ENCODE measurements around the gene OXT. TPM values are rescaled to one million over a fixed set of nuclear protein-coding genes. Genes with fewer than 3 reads are reported as not detected.

The OXT gene
- total and polyA plus RNA-seq, 2 of the 13 experiments (the other 11 are each of a cell fraction or from before 2014, with no cell fraction given), result not detected

DNA sequence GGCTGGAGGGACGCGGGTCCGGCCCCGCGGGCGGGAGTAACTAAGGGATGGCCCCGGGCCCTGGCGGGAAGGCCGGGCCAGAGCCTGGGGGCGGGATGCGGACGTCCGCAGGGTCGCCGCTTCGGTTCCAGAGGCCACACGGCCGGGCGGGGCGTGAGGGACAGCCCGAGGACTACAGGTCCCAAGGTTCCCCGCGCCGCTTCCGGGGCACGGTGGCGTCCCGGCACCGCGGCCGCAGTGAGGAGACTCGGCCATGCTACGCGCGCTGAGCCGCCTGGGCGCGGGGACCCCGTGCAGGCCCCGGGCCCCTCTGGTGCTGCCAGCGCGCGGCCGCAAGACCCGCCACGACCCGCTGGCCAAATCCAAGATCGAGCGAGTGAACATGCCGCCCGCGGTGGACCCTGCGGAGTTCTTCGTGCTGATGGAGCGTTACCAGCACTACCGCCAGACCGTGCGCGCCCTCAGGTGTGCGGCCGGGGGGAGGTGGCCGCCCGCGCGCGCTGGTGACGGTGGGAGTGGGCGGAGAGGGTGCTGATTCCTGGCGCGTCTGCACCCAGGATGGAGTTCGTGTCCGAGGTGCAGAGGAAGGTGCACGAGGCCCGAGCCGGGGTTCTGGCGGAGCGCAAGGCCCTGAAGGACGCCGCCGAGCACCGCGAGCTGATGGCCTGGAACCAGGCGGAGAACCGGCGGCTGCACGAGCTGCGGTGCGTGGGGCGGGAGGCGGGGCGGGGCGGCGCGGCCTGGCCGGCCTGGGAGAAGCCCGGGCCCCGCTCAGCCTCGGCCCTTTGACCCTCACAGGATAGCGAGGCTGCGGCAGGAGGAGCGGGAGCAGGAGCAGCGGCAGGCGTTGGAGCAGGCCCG lies 25.4 kb upstream of the OXT start, which contains the start of gene MRPS26 (continued):
- TF ChIP-seq ZNF569 (CRISPR knock-in tag; IDR thresholded peaks at IDR 0.05; ENCODE audit: borderline replicate concordance) (no peak), ZNF891 (CRISPR knock-in tag; IDR thresholded peaks at IDR 0.05) (peak; percentile 88), SPEN (CRISPR knock-in tag; IDR thresholded peaks at IDR 0.05; ENCODE audit: low read depth) (peak; percentile 96), RARG (CRISPR knock-in tag; IDR thresholded peaks at IDR 0.05; ENCODE audit: low read depth) (no peak; the same call in 1 of the 2 replicates), ZNF558 (CRISPR knock-in tag; IDR thresholded peaks at IDR 0.05; ENCODE audit: borderline replicate concordance) (peak; percentile 96; the same call in 1 of the 2 replicates), ZMYM2 (CRISPR knock-in tag; IDR thresholded peaks at IDR 0.05) (0 out of 2 replicates have a peak, but pooled peaks have one; percentile 7), POLR2AphosphoS5 (IDR thresholded peaks at IDR 0.05; ENCODE audit: low read depth, low read length) (peak; percentile 90), FOXA1 (IDR thresholded peaks at IDR 0.05) (no peak), FOXA1 (CRISPR knock-in tag; IDR thresholded peaks at IDR 0.05) (peak; percentile 45; the same call in 1 of the 2 replicates), KMT2B (CRISPR knock-in tag; IDR thresholded peaks at IDR 0.05) (peak; percentile 90), IKZF4 (CRISPR knock-in tag; IDR thresholded peaks at IDR 0.05; ENCODE audit: borderline replicate concordance, low read depth, not compliant biosample characterization) (peak; percentile 99), ZMYM3 (CRISPR knock-in tag; IDR thresholded peaks at IDR 0.05) (no peak), ZNF652 (CRISPR knock-in tag; IDR thresholded peaks at IDR 0.05; ENCODE audit: borderline replicate concordance, low read depth) (no peak; the same call in 1 of the 2 replicates), ZKSCAN5 (CRISPR knock-in tag; IDR thresholded peaks at IDR 0.05) (peak; percentile 51; the same call in 1 of the 2 replicates), HNRNPH1 (optimal IDR thresholded peaks at IDR 0.05; ENCODE audit: low read depth, low read length) (peak; percentile 37), KLF13 (CRISPR knock-in tag; IDR thresholded peaks at IDR 0.05) (0 out of 2 replicates have a peak, but pooled peaks have one; percentile 30), ZNF75D (CRISPR knock-in tag; IDR thresholded peaks at IDR 0.05; ENCODE audit: borderline replicate concordance) (no peak; the same call in 1 of the 2 replicates), BHLHE40 (IDR thresholded peaks at IDR 0.05; ENCODE audit: low read length) (no peak), ZNF567 (CRISPR knock-in tag; IDR thresholded peaks at IDR 0.05; ENCODE audit: borderline replicate concordance) (peak; percentile 76), ZNF282 (IDR thresholded peaks at IDR 0.05; ENCODE audit: partially characterized antibody) (no peak), REL (CRISPR knock-in tag; conservative IDR thresholded peaks at IDR 0.05) (peak; percentile 88)
- TF ChIP-seq, protein P1, sequence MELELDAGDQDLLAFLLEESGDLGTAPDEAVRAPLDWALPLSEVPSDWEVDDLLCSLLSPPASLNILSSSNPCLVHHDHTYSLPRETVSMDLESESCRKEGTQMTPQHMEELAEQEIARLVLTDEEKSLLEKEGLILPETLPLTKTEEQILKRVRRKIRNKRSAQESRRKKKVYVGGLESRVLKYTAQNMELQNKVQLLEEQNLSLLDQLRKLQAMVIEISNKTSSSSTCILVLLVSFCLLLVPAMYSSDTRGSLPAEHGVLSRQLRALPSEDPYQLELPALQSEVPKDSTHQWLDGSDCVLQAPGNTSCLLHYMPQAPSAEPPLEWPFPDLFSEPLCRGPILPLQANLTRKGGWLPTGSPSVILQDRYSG (CRISPR knock-in tag; IDR thresholded peaks at IDR 0.05), result no peak; the same call in 1 of the 2 replicates
- TF ChIP-seq, protein P2, sequence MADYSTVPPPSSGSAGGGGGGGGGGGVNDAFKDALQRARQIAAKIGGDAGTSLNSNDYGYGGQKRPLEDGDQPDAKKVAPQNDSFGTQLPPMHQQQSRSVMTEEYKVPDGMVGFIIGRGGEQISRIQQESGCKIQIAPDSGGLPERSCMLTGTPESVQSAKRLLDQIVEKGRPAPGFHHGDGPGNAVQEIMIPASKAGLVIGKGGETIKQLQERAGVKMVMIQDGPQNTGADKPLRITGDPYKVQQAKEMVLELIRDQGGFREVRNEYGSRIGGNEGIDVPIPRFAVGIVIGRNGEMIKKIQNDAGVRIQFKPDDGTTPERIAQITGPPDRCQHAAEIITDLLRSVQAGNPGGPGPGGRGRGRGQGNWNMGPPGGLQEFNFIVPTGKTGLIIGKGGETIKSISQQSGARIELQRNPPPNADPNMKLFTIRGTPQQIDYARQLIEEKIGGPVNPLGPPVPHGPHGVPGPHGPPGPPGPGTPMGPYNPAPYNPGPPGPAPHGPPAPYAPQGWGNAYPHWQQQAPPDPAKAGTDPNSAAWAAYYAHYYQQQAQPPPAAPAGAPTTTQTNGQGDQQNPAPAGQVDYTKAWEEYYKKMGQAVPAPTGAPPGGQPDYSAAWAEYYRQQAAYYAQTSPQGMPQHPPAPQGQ (CRISPR knock-in tag; IDR thresholded peaks at IDR 0.05; ENCODE audit: borderline replicate concordance), result peak; percentile 61; the same call in 1 of the 2 replicates
- TF ChIP-seq, protein P3, sequence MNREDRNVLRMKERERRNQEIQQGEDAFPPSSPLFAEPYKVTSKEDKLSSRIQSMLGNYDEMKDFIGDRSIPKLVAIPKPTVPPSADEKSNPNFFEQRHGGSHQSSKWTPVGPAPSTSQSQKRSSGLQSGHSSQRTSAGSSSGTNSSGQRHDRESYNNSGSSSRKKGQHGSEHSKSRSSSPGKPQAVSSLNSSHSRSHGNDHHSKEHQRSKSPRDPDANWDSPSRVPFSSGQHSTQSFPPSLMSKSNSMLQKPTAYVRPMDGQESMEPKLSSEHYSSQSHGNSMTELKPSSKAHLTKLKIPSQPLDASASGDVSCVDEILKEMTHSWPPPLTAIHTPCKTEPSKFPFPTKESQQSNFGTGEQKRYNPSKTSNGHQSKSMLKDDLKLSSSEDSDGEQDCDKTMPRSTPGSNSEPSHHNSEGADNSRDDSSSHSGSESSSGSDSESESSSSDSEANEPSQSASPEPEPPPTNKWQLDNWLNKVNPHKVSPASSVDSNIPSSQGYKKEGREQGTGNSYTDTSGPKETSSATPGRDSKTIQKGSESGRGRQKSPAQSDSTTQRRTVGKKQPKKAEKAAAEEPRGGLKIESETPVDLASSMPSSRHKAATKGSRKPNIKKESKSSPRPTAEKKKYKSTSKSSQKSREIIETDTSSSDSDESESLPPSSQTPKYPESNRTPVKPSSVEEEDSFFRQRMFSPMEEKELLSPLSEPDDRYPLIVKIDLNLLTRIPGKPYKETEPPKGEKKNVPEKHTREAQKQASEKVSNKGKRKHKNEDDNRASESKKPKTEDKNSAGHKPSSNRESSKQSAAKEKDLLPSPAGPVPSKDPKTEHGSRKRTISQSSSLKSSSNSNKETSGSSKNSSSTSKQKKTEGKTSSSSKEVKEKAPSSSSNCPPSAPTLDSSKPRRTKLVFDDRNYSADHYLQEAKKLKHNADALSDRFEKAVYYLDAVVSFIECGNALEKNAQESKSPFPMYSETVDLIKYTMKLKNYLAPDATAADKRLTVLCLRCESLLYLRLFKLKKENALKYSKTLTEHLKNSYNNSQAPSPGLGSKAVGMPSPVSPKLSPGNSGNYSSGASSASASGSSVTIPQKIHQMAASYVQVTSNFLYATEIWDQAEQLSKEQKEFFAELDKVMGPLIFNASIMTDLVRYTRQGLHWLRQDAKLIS (CRISPR knock-in tag; IDR thresholded peaks at IDR 0.05), result peak; percentile 65; the same call in 1 of the 2 replicates
